Stimulated activated naive CD4-positive, alpha-beta T cell (primary cell): ENCODE measurements around the gene FAM78A.

Experiments
- DNase-seq, 6 experiments: peaks; one replicate each; lab custom pipeline; 2025; lab: John Stamatoyannopoulos, UW

FAM78A gene

DNA sequence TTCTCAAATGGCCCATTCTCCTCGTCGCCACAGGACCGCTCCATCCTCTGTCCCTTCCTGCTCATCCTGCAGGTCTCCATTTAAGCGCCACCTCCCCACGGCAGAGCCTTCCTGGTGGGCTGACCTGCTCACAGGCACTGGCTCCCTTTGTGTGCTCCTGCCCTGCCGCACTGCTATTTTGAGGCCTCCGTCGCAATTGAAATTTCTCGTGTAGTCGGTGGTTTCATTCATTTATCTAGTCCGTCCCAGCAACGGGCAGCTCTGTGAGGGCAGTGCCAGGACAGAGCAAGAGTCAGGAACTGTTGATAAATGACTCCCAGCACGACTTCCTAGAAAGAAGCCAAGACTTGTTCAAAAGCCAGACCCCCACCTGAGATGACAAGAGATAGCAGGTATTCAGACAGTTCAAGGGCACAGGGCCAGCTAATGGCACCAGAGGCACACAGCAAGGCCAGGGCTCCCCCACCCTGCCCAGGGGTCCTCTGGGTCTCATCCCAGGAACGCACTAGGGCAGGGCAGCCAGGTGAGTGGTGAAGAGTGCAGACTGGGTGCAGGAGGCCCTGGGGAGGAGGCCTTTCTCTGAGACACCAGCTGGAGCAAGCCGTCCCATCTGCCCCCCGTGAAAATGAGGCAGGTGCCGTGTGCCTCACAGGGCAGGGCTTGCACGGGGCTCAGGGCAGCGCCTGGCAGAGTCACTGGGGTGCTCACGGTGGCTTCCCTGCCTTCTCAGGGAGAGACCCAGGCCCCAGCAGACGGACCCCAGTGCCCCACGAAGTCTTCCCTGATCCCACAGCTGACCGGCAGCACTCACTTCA, 36.9 kb downstream of the FAM78A start:
- DNase-seq = no peak

DNA sequence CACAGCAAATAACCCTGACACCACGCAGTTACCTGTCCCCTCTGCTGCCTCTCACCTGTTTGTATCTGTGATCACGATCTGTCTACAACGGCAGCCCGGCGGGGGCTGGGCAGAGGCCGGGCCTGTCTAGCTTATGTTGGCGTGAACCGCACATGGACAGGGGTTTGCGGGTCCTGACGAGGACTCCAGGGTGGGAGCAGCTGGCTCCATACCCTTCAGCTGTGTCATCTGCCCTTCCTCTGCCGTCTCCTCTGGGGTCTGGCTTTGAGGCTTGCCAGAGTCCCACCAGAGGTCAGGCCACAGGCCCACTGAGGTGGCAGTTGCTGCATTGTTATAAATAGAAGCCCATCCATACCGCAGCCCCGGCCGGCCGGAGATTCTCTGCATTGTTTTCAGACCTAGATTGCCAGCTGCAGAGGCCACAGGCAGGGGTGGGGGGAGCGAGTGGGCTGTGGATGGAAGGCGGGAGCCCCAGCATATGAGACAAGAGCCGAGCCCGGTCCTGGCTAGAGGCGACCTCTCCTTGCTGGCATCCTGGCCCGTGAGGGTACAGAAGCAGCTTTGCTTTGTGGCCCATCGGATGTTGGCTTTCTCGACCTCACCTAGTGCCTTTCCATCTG, 37.8 kb downstream of the FAM78A start:
- DNase-seq = no peak

DNA sequence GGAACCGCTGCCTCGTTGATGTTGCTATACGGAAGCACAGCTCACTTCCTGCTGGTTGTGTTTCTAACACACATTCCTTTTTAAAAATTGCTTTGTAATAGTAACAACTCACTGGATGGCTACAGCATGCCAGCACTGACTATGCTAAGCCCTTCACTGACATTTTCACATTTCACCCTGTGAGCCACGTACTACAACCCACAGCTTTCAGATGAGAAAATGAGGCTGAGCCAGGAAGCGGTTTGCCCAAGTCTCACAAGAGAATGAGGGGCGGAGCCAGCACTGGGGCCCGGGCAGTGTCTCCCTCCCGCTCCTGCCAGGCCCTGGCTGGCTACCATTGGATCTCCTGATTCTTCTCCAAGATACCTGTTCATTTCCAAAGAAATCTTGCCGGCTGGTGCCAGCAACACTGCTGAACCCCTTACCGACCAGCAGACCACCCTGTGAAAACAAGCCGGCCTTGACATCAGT, 38.3 kb downstream of the FAM78A start:
- peak; percentile 58 to 88 (median 72) for DNase-seq

DNA sequence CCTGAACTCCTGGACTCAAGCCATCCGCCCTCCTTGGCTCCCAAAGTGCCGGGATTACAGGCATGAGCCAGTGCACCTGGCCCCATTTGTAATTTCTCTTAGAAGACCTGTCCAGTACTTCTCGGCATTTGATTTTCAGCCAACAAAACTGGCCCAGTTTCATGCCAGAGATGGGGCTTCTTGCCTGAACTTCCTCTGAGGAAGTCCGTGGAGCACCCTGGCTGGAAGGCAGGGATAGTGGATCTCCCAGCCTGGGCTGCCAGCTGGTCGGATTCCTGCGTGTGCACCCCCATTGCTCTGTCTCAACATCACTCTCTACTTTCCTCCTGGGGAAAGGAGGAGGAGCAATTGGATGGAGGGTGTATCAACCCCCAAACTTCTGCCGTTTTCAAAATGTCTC, 39.0 kb downstream of the FAM78A start:
- DNase-seq = no peak

DNA sequence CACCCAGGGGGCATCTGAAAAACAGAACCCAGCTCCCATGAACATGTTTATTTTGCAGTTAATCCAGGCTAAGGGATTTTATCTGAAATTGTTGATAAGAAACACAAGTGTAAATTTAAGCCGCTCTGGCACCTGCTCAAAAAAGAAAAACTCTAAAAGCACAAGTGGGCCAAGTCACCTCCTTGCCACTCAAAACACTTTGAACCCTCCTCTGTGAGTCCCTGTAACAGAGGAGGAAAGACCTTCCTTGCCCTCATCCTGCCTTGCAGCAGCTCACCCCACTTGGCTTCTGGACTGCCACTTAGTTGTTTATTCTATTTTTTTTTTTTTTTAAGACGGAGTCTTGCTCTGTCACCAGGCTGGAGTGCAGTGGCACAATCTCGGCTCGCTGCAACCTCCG, 39.5 kb downstream of the FAM78A start:
- no peak for DNase-seq

DNA sequence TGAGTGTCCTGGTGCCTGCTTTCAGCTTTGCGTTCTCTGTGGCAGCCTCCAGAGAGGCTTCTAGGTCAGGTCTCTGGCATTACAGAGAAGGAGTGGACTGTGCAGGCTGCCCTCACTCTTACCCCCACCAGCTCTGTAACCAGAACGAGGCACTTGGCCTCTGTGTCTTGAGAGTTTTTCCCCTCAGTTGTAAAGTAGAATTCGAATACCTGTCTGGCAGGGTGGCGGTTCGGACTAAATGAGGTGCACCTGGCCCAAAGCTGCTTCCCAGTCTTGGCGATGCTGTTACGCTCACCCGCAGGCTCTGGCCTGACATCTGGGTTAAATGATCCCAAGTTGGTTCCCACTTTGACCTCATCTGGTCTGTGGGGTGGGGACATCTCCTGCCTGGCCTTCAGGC, 40.1 kb downstream of the FAM78A start:
- DNase-seq = no peak

DNA sequence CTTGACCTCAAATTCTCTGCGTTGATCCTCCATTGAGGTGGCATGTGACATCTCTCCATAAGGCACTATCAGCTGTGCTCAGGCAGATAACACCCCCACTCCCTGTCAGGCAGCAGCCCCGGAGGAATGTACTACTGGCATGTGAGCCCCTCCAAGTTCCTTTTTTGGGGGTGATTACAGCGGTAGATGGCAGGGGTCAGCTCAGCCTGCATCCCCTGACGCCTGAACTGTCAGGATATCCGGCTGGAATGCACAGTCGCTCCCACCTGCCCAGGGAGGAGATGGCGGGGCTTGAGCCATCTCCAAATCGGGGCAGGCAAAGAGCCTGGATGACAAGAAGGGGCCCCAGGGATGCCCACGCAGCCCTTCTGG, 40.8 kb downstream of the FAM78A start:
- no peak for DNase-seq

DNA sequence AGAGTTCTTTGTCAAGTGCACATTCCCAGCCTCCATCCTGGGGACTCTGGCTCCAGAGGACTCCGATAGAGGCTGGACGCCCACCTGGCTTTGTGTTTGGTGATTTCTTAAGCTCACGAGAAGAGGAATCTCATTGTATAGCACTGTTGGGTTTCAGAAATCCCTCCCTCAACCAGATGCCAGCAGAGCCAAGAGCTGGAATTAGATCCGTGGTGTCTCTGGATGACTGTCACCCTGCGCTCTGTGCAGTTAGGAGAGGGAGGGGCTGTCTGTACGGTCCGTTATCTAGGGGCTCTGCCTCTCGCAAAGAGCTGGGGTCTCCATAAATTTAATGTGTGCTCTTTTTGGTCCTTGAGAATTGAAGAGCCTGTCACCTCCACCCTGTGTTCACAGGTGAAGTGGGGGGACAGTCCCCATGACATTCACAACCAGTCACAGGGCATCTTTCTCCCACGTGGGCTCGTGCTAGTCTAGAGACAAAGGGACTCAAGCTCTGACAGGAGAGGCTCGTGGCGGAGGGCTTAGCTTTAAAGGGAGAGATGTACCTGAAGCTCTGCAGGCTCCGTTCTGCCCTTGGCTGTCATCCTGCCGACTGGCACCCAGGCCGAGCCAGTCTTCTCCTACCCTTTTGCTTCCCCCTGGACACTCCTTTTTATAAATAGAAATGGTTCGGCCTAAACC, 41.4 kb downstream of the FAM78A start:
- no peak for DNase-seq

DNA sequence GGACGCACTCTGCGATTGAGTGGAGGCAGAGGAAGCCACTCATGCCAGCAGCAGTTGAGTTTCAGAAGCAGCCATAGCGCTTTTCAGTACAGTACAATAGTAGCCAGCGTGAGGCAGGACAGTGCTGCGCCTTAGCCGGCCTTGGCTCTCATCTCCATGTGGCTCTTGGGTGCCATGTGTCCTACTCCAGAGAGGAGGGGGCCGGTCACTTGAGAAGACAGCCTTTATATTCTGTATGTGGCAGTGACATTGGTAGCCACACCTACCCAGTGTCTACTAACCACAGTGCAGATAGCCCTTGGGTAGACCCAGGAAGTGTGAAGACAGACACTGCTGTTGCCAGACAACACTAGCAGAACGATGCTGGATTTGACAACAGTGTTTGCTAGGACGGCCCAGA, 42.3 kb downstream of the FAM78A start:
- no peak for DNase-seq

DNA sequence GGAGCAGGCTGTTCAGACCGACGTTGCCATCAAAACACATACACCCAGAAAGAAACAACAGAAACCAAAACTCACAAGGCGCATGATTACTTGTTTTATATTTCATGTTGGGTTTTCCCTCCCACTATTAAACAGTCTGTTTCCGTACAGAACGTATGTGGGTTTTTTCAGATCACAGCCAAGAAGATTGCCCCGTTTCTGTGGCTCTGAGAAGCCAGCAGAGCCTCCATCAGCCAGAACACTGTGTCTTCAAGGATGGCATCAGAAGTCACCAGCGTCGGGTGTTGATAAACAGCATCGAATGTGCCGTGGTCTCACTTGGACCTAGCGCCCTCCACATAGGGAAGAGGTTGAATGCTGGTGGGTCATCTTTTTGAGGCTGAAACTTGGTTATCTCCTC, 42.8 kb downstream of the FAM78A start:
- no peak for DNase-seq

DNA sequence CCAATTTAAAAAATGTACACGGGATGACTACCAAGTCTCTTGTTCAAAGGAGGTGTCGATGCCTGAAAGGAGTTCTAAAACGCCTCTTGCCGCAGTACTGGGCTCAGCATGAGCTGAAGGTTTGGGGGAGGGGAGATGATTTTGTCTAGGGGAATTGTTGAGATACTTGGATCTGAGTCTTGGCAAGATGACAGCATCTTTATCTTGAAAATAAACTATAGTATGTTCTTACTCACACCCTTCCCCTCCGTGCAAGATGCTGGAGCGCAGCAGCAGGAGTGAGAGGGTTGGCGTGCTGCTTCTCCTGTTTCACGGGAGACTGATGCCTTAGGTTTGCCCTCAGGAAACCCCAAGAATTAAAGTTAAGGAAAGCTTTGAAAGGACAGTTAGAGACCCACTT, 47.3 kb downstream of the FAM78A start:
- DNase-seq = no peak

DNA sequence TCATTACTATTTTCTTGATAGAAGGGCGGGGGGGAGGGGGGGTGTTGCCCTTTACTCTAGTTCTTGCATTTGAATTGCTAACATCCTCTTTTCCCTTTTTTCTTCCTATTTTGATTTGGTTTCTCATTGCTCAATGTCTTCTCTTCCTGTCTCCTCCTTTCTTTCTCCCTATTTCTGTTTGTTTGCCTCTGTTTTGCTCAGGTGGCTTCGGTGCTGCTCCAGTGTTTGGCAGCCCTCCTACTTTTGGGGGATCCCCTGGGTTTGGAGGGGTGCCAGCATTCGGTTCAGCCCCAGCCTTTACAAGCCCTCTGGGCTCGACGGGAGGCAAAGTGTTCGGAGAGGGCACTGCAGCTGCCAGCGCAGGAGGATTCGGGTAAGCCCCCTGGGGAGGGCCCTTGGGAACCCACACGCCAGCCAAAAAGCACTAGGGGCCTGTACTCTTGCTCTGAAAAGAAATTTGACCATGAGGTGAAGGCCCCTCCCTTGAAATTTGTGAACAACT, 48.3 kb downstream of the FAM78A start:
- no peak for DNase-seq

DNA sequence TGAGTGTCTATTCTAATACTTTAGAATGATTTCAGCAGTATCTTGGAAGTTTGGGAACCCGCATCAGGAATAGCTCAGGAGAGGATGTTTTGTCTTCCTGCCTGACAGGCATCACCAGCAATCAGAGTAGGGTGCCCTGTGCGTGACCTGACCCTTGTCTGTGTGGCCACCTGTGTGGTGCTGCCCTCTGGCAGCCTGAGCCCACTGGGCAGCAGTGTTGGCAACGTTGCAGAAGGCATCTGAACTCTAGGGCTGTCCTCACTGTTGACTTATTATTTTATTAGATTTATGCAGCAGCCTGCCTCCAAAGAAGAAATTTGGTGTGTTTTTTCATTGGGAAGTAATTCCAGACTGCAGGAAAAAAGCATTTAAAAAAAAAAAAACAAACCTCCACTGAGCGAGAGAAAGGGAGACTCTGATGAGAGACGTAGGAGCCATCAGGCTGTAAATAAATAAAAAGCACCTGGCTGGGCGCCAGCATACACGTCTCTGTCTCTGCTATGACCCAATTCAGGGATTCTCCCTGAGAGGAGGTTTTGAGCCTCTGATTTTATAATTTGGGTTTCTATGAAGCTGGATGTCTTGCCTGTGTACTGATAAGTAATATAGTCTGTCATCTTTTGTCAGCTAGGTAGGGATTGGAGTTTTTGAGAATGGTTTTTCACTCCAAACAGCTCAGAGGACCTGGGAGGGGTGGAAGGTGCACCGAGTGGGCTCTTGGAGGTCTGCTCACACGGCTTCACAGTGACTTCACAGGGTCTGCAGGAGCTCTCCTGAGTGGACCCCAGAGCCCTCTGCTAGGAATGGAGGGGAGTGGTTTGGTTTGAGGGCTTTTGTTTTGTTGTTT, 49.0 kb downstream of the FAM78A start:
- no peak for DNase-seq

DNA sequence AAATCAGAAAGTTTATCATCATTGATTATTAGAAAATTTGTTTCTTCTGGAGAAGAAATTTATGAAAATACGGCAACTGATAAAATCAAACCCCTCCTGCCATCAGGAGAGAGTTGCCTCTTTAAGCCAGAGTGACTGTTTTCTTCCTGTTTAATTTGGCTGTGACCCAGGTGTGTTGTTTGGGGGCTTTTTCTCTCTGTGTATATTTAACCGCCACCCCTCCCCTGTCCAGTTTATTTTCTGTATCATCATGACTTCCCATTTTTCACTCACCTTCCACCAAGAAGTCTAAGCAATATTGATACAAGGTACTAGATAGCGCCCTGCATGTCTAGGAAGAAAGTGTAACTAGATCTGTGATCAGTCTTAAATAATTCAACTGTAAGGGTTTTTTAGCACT, 50.1 kb downstream of the FAM78A start:
- DNase-seq = no peak

DNA sequence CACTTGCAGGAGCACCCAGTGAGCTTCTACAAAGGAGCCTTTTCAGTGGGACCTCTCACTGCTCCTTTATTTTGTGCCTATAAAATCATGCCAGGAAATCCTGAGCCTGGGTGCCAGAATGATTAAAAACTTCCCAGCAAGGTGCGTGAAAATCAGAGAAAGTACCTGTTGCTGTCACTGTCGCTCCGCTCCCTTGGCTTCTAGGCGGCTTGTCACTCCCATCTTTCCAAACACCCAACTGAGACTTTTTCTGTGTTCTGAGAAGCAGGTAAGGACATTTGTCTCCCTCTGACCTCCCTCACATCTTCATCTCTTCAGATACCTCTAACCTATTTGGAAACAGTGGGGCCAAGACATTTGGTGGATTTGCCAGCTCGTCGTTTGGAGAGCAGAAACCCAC, 53.9 kb downstream of the FAM78A start:
- DNase-seq = no peak

DNA sequence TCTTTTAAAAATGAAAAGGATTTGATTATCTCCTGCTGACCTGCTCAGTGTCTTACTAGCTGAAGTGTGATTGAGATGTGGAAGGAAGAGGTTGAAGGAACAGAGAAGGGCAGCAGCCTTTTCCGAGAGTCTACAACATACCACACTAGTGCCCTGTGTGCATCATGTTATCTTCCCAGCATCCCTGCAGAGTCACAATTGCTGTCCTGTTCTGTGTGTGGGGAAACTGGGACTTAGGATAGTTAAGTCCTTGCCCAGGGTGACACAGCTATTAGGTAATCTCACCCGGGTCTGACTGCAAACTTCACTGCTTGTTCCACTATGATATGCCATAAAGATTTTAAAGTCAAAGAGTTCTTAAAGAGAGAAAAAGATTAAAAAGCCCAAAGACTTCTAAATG, 55.8 kb downstream of the FAM78A start:
- no peak for DNase-seq

DNA sequence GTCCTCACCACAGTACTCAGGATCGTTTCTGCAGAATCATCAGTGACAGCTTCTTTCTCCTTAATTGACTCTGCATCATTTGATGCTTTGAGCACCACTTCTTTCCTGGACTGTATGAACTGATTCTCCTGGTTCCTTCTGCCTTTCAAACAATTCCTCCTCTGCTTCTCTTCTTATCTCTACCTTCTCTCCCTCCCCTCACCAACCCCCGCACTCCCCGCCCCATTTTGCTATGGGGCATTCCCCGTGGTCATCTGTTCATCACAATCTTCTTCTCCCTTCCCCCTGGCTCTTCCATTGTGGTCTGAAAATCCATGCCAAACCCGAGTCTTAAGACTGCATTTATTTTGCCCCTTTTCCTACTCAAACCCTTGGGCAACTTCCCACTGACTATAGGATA, 57.9 kb downstream of the FAM78A start:
- no peak for DNase-seq

DNA sequence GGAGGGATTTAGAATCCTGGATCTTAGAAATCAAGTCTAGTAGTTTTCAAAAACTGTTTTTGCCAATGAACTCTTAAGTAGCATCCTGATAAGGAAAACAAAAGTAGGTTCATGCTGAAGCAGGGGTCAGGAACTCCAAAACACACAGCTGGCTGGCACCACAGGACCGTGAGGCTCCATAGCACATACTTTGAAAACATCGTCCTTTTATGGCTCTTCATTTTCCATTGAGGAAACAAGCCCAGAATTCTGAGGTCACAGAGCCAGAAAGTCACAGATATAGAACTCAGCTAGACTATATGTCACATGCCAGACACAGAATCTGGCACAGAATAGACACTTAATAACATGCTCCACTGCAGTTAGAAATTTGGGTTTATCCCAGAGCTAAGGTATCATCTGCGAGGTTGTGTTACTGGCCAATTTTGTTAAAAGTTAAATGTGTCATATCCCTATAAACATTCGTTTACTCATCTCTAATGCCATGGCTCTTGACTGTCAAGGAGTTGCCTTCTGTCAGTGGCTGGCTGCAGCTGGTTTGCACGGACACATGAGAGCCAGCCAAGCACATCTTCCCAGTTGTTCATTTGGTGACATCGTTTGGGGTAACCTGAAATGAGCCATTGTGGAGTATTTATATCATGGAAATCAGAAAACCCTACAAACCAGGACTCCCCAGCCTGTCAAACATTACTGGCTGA, 58.8 kb downstream of the FAM78A start:
- no peak for DNase-seq

DNA sequence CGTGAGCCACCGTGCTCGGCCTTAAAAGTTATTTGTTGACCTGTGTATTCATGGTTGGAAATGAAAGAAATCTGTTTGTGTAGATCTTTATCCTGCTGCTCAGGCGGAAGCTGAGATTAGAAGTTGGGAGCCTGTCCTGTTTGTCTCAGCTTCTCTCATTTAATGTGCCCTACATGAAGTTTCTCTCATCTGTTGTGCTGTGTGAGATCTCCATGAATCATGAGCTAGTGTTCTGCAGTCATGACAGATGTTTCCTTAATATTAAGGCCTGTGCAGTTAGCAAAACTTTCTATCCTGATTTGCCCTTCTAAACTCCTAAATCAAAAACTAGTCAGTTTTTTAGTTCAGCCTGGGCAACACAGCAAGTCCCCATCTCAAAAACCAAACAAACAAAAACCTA, 59.5 kb downstream of the FAM78A start:
- DNase-seq = no peak

DNA sequence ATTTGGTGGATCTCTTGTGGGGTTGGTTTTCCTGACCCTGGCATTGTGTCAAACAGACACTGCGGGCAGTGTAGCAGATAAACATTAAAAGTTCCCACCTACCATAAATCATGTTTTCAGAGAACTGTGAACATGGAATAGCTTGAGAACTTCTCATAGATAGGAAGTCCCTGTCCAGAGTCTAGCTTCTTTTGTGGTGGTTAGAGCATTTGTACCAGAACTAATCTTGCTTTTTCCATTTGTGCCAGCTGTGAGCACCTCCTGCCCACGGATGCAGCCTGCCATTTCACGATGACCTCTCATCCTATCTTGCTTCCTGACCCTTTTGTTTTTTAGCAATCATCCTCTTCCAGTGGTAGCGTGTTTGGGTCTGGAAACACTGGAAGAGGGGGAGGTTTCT, 61.4 kb downstream of the FAM78A start:
- DNase-seq = no peak

DNA sequence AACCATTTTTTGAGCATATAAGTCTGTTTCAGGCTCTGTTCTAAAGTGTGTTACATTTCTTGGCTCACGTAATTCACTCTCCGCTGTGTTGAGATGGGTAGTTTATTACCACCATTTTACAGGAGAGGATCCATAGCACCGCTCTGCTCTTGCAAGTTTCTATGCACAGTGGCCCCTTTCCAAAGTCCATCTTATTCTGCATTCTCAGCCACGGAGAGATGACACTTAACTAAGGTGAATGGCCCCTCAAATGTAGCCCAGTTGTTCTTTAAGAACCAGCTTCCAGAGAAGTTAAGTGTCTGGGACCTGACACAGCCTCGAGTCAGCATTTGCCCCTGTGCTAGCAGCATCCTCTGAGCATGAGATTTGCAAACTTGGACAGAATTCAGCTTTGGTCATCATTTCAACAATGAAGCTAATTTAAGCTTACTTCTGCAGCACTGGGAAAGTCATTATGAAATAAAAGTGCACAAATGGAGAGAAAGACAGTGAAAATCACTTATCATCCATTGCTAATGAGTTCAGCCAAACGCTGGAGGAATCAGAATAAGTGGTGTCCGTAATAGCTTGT, 61.9 kb downstream of the FAM78A start:
- no peak for DNase-seq
